ENCODE data around the gene PDCD10.

Gene PDCD10

DNA sequence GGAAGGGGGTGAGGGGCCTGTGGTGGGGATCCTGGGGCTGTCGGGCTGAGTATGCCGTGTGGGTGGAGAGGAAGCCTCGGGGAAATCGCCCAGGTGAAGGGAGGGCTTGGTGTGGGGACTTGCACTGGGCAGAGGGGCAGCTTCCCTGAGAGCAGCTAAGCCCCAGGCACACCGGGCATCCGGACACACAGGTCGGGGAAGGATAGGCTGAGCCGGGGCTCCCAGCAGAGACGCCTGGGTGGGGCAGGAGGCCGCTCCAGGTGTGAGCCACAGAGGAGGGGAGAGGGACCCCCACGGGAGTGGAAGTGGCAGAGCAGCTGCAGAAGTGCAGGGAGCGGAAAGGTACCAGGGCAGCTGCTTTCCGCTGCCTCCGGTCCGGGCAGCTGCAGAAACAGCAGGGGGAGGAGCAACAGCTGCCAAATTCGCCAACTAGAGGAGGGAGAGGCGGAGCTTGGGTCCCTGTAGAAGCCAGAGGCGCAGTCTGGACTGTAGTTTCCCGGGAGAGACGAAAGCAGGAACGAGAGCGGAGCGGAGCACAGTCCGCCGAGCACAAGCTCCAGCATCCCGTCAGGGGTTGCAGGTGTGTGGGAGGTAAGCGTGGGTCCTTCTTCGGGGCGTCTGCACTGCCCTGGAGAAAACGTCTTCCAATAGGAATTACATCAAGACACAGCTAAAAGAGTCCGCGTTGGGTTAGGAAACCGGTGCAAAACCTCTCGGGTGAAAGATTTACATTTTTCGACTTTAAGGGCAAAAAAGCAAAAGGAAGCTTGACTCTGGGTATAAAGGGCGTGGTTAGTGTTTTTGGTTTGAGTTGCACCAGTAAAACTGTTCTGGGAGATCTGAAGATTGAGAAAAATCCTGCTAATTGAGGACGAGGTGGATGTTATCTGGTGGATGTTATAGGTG, 794 bp upstream of the PDCD10 start, which contains the start of gene SERPINI1:
SERPINI1 (plus strand) TSS at position 489 of the 906 bp plus-strand sequence. CDS start 53,408 bp downstream, outside the sequence.
- in situ Hi-C loops (cut with HindIII; ENCODE audit: low sequenced_read_pairs), result no loop called here

DNA sequence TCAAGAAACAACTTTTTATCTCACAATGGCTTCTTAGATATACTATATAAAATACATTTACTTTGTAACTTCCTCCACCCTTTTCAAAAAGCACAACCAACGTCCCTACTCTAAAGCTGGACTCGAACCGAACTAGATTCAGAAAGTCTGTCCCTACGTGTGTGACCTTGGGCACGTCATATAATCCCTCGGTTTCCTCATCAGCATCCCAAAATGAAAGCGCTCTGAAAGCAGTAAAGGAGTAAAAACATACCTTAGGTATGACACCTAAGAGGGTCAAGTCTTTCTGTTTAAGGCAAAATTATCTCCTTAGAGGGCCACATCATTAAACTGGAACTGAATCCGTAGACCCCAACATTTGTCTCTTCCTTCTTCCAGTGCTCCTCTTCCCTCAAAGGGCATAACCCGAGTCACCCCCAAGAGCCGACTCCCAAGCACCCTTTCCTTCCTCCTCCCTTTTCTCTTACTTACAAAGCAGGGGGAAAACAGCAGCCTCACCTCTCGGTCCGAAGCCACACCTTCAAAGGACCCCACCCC, 663 bp downstream of the PDCD10 start:
- in situ Hi-C loops (cut with HindIII; ENCODE audit: low sequenced_read_pairs), result no loop called here

GRCh38 chr3:167732313-167733065, 2.2 kb downstream of the PDCD10 start:
- in situ Hi-C loops (cut with HindIII; ENCODE audit: low sequenced_read_pairs), result no loop called here

DNA sequence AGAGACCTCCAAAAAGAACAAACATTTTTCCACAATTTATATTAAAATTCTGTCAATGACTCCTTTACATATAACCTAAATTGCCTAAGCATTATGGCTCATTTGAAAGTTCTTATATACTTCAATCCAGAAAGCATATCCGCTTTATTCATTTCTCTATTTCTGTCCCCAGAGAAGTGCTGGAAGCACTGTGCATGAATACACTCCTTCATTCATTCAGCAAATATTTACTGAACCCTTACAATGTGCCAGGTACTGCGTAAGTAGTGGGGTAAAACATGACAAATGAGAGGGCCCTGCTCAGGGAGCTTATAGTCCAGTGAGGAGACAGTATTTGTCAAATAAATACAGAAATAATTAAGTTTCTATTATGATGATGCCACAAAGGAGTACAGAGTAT, 3.3 kb downstream of the PDCD10 start:
- in situ Hi-C loops (cut with HindIII; ENCODE audit: low sequenced_read_pairs), result no loop called here

DNA sequence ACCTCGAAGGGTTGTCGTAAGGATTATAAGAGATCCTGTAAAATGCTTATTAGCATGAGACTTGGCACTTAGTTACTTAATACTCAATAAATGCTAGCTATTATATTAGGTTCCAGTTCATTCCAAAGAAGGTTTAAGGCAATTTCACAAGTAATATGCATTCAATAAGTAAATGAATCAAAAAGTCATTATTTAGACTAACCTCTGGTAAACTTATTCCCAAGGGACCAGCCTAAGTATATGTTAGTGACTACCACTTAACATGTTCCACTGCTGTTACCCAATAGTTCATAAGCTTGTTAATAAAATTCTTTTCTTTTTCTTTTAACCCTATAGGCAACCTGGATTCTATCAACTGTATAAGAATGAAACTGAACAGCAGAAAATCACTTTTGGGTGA, 5.1 kb downstream of the PDCD10 start:
- in situ Hi-C loops (cut with HindIII; ENCODE audit: low sequenced_read_pairs), result no loop called here

DNA sequence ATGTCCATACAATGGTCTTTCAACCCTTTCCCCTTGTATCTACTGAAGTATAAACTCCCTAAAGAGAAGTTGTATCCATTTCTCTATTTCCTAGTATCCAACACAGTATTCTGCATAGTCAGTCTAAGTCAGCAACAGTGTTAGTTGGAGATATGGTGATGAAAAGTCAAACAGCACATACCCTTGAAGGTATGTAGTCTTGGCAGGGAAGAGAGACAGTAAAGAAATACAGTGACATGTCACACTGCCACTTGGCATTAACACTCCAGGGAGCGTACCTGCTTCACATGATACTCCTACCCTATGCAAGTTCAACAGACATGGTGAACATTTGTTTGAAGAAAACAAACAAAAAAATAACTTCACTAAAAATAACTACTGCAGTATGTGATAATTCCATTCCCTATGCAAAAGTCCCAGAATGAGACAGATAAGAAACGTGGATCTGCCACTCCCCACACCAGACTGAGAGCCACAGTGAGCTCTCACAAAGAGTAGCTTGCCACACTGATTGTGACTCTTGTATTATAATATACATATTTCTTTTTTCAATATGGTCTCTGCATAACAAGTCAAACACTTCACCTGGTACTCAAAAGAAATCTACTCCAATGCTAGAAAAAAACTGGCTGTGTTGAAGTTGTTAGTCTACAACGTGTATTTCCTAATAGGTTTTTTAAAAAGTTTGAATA, 5.9 kb downstream of the PDCD10 start:
- in situ Hi-C loops (cut with HindIII; ENCODE audit: low sequenced_read_pairs), result no loop called here

- in situ Hi-C loops (cut with HindIII; ENCODE audit: low sequenced_read_pairs), result no loop called here
Observed at GRCh38 chr3:167728176-167728575, 6.5 kb downstream of the PDCD10 start.

DNA sequence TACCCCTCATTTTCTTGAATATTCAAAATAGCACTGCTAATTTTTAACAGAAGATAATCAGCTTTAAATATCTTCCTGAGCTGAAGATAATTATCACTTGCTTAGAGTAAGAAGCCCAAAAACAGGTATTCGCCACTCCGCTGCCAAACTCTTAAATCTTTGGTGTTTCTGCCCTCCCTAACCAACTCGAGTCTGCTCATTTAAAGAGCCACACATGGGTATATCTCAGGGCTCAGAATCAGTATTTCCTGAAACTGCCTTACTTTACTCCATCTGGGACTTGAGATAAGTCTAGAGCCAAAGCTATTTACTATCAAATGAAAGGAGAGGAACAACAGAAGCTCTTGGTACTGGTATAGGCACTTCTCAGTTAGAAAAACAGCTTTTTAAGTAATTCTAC, 10.8 kb downstream of the PDCD10 start:
- in situ Hi-C loops (cut with HindIII; ENCODE audit: low sequenced_read_pairs), result no loop called here

- in situ Hi-C loops (cut with HindIII; ENCODE audit: low sequenced_read_pairs), result no loop called here
Observed at GRCh38 chr3:167723025-167723512, 11.6 kb downstream of the PDCD10 start.

DNA sequence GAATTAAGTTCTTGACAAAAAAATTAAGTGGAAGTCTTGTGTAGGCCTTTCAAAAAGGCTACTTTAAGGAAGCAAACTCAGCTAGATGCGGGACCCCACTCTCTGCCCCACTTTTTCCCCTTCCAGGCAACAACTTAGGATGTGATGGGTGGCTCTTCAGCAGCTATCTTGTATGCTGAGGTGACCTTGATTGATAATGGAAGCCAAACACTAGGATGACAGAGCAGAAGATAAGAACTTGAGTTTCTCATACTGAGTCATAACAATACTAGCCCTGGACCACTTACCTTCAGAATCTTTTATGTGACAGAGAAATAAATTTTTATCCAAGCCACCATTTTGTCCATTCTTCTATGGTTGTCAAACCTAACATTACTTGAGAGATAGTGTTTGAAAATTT, 16.1 kb downstream of the PDCD10 start:
- in situ Hi-C loops (cut with HindIII; ENCODE audit: low sequenced_read_pairs), result no loop called here

GRCh38 chr3:167716920-167717319, 17.8 kb downstream of the PDCD10 start:
- in situ Hi-C loops (cut with HindIII; ENCODE audit: low sequenced_read_pairs), result no loop called here

GRCh38 chr3:167714871-167715270, 19.8 kb downstream of the PDCD10 start:
- in situ Hi-C loops (cut with HindIII; ENCODE audit: low sequenced_read_pairs), result no loop called here

GRCh38 chr3:167712445-167712844, 22.2 kb downstream of the PDCD10 start:
- in situ Hi-C loops (cut with HindIII; ENCODE audit: low sequenced_read_pairs), result no loop called here

DNA sequence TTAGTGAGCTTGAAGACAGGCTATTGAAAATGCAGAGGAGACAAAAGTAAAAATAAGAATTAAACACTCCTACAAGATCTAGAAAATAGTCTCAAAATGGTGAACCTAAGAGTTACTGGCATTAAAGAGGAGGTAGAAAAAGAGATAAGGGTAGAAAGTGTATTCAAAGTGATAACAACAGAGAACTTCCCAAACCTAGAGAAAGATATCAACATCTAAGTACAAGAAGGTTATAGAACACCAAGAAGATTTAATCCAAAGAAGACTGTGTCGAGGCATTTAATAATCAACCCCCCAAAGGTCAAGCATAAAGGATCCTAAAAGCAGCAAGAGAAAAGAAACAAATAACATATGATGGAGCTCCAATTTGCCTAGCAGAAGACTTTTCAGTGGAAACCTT, 23.3 kb downstream of the PDCD10 start:
- in situ Hi-C loops (cut with HindIII; ENCODE audit: low sequenced_read_pairs), result no loop called here

- in situ Hi-C loops (cut with HindIII; ENCODE audit: low sequenced_read_pairs), result no loop called here
Observed at GRCh38 chr3:167710552-167710951, 24.1 kb downstream of the PDCD10 start.

DNA sequence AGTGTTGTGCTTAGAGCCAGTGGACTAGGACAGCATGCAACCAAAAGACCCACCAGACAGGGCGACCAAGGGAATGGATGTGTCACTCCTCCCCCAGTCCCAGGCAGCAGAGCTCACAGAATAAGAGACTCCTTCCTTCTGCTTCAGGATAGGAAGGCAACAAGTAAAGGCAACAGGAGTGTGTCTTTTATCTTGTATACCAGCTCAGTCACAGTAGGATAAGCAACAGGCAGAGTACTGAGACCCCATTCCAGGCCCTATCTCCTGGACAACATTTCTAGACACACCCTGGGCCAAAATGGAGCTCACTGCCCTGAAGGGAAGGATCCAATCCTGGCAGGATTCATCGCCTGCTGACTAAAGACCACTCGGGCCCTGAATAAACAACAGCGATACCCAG, 25.0 kb downstream of the PDCD10 start:
- in situ Hi-C loops (cut with HindIII; ENCODE audit: low sequenced_read_pairs), result no loop called here

- in situ Hi-C loops (cut with HindIII; ENCODE audit: low sequenced_read_pairs), result no loop called here
Observed at GRCh38 chr3:167705840-167706239, 28.9 kb downstream of the PDCD10 start.

DNA sequence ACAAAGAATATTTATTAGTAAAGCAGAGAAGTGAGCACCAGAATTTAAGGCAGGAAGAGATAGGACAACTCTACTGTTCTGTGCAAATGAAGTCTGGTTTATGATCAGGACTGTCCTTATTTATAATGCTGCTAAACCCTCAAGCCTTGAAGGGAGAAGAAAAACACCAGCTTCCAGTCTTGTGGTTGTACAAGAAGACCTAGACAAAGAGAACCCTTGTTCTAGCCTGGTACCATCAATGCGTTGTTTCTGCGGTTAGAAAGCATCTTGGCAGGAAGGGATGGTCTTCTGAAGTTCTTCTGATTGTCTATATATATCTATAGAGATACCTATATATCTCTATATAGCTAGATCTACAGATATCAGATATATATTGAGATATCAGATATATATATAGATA, 33.8 kb downstream of the PDCD10 start:
- in situ Hi-C loops (cut with HindIII; ENCODE audit: low sequenced_read_pairs), result no loop called here

DNA sequence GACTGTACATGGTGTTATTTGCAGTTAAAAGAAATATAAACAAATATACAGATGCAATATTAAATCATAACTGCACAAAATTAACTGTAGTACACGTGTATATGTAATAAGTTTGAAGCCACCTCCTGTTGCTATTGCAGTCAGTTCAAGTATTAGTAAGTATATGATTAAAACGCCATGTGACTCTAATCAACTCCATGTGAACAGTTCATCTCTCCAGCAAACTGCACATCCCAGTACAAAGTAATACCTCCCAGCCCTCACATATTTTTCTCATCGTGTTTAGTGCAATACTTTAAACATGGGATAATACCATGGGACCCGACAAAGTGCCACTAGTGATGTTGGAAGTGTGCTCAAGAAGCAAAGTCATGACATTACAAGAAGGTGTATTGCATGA, 34.6 kb downstream of the PDCD10 start:
- in situ Hi-C loops (cut with HindIII; ENCODE audit: low sequenced_read_pairs), result no loop called here

DNA sequence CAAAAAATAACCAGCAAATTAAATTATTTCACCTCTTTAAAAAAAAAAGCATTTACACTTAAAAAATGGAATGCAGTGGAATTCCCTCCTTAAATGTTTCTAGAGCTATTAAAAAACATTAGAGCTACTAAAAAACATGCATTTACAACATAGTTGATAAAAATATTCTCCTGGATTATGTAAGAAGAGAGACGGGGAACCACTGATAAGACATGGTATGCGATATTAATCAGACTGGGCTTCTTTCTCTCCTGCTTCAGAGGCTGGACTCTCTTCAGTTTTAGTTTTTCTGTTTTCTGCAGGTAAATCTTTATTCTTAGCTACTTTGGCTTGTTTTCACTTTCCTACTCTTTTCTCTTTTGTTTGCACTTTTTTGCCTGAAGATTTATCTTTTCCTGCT, 40.6 kb downstream of the PDCD10 start:
- in situ Hi-C loops (cut with HindIII; ENCODE audit: low sequenced_read_pairs), result no loop called here

DNA sequence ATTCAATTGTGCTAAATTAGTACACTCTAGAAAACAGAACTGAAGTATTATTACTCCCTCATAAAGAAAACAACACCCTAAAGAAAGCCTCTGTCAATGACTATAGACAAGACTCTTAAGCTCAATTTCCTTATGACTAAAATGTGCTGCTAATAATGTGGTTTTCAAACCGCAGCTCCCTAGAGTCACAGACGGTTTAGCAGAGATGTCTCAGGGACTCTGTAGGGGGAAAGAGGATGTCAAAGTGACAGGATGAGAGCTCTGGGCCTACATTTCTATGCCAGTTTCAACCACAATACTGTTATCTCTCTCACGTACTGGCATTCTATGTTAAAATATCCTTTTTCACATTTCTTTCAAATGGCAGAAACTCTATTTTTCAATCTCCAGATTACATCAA, 43.3 kb downstream of the PDCD10 start:
- in situ Hi-C loops (cut with HindIII; ENCODE audit: low sequenced_read_pairs), result no loop called here

All from DLD1 (cell line).